ENCODE results near the gene ANO8. TPM values are rescaled to one million over a fixed set of nuclear protein-coding genes. Genes with fewer than 3 reads are reported as not detected.

ANO8 gene
- total and polyA plus RNA-seq, 2 of the 8 experiments (the other 6 are each of a cell fraction or from before 2014, with no cell fraction given), result 9.5 to 20.7 TPM

- no peak overlapping the region for H2AK5ac ChIP-seq (ENCODE audit: low read depth, low read length)
- no peak overlapping the region for H2BK5ac ChIP-seq (ENCODE audit: low read depth, low read length)
- H2BK15ac ChIP-seq (ENCODE audit: low read length), result no peak overlapping the region
- H4K8ac ChIP-seq (ENCODE audit: extremely low read depth, insufficient read depth, low read length), result peak overlapping the region; percentile 57; the same call in 1 of the 2 replicates
- H3K23ac ChIP-seq (ENCODE audit: insufficient read length), result no peak overlapping the region
- no peak overlapping the region for H3K27ac ChIP-seq (ENCODE audit: low read depth, low read length)
- POLR2A ChIA-PET (ENCODE audit: partially characterized antibody), result interaction anchor here (0.5 to 17.1 kb wide), 6 partner anchors 12 to 228 kb away, joined by 3 to 329 read pairs (median 4); partner anchors contain the start of genes ABHD8, ANO8, DDA1 and GTPBP3
- H4K91ac ChIP-seq (replicated peaks; ENCODE audit: insufficient read length, low read length), result no peak overlapping the region
- no peaks in the 10 kb centered on the region for H3K79me2 ChIP-seq (ENCODE audit: control insufficient read depth in 1 of 2, insufficient read depth in 2 of 2, low read length in 2 of 2)
- TF ChIP-seq SP1 (IDR thresholded peaks at IDR 0.05; ENCODE audit: low read depth, low read length), result no peak
- TF ChIP-seq, protein P1, sequence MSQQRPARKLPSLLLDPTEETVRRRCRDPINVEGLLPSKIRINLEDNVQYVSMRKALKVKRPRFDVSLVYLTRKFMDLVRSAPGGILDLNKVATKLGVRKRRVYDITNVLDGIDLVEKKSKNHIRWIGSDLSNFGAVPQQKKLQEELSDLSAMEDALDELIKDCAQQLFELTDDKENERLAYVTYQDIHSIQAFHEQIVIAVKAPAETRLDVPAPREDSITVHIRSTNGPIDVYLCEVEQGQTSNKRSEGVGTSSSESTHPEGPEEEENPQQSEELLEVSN (IDR thresholded peaks at IDR 0.05), result no peak
- TF ChIP-seq MAFK (IDR thresholded peaks at IDR 0.05; ENCODE audit: low read depth, low read length), result no peak
- no peak for TF ChIP-seq EZH2 (IDR thresholded peaks at IDR 0.05; ENCODE audit: low read depth, low read length, severe bottlenecking)
- no peak for TF ChIP-seq CHD1 (IDR thresholded peaks at IDR 0.05; ENCODE audit: low read depth, low read length)
- H2BK20ac ChIP-seq (ENCODE audit: low read length), result no peak overlapping the region
- H3K4me1 ChIP-seq (replicated peaks in 1 of 4; ENCODE audit: control insufficient read depth in 3 of 4, insufficient read depth in 4 of 4, low read length in 3 of 4), result peaks cover 0 to 22% (median 15%) of the 10 kb centered on the region in 4 experiments; a peak in 6 of 7 replicates
- H3K4me3 ChIP-seq (ENCODE audit: extremely low read depth in 1 of 4, insufficient read depth in 2 of 4, low read depth in 3 of 4, low read length in 4 of 4), result no peak overlapping the region
- no peak overlapping the region for H3K56ac ChIP-seq (replicated peaks; ENCODE audit: insufficient read length, low read depth, low read length)
- H3K9ac ChIP-seq (replicated peaks in 1 of 4; ENCODE audit: extremely low read depth in 1 of 4, low read depth in 3 of 4, low read length in 3 of 4), result no peak overlapping the region; a peak in 1 of 7 replicates
- H3K18ac ChIP-seq (ENCODE audit: extremely low read depth, low read length), result no peak overlapping the region
- peaks cover 2% of the 10 kb centered on the region; the same call in 1 of the 2 replicates for H3K79me1 ChIP-seq (ENCODE audit: low read depth, low read length)
- peaks cover 0 to 17% (median 6%) of the 10 kb centered on the region in 4 experiments; a peak in 4 of 8 replicates for H3K36me3 ChIP-seq (ENCODE audit: control insufficient read depth in 2 of 4, insufficient read depth in 4 of 4, low read length in 3 of 4)
- CTCF ChIA-PET (ENCODE audit: partially characterized antibody), result interaction anchor here (0.7 to 3.3 kb wide), 10 partner anchors 9 to 43 kb away, joined by 3 to 13 read pairs (median 4); partner anchors contain the start of genes ANO8, DDA1 and MRPL34
- 94% methylated on average over 17 of the region's 17 CpGs; no CpG with 5 or more reads in 1 of the 2 experiments for WGBS, 2 experiments (ENCODE audit: extremely low coverage in 1 of 2, insufficient coverage in 1 of 2, insufficient read length in 1 of 2, insufficient replicate concordance in 2 of 2, low coverage in 1 of 2, low lambda C conversion rate in 2 of 2, missing lambda C conversion rate in 1 of 2)
- no peak overlapping the region for H2BK12ac ChIP-seq (ENCODE audit: low read depth, low read length)
- no peak for FAIRE-seq
- no peak overlapping the region for H2BK120ac ChIP-seq (replicated peaks; ENCODE audit: low read depth, low read length)
- H3K23me2 ChIP-seq (ENCODE audit: low read depth, low read length), result peaks cover 6% of the 10 kb centered on the region; the same call in 1 of the 2 replicates
- H3K14ac ChIP-seq (ENCODE audit: insufficient read length), result no peak overlapping the region
- H3K4ac ChIP-seq (replicated peaks; ENCODE audit: insufficient read length, low read depth, low read length), result no peak overlapping the region
- H4K5ac ChIP-seq (ENCODE audit: insufficient read length, low read depth, low read length), result no peak overlapping the region
- peaks cover 3 to 9% of the 10 kb centered on the region in 2 experiments for H4K20me1 ChIP-seq (replicated peaks in 1 of 2; ENCODE audit: control insufficient read depth in 1 of 2, insufficient read depth in 2 of 2, low read length in 2 of 2)
- peak overlapping the region in 1 of 2 experiments; percentile 72; a peak in 2 of 4 replicates for H3K4me2 ChIP-seq (ENCODE audit: insufficient read depth in 1 of 2, low read depth in 2 of 2, low read length in 2 of 2)
- H3K27me3 ChIP-seq (replicated peaks in 1 of 4; ENCODE audit: control insufficient read depth in 3 of 4, extremely low read depth in 1 of 4, insufficient read depth in 3 of 4, low read length in 3 of 4), result no peaks in the 10 kb centered on the region; a peak in 1 of 7 replicates
- H2AFZ ChIP-seq (ENCODE audit: low read length), result no peak overlapping the region
- no peaks in the 10 kb centered on the region for H3K9me3 ChIP-seq (ENCODE audit: insufficient read depth in 2 of 2, low read depth in 1 of 2, low read length in 1 of 2)
- DNase-seq (ENCODE audit: low read depth in 1 of 2, low spot score in 2 of 2), result no peak
Measured at GRCh38 chr19:17325881-17326594, 8.6 kb downstream of the ANO8 start.

All from H1 (cell line).